Activated T-cell treated with anti-CD3 and anti-CD28 coated beads for 1 hour (primary cell): ENCODE data around the gene TMPRSS3.

Experiments used
- DNase-seq: peaks from one replicate; pipeline ENCODE4 v3.0.0-alpha.2; 2020; ENCODE audit warnings: low read depth

The TMPRSS3 gene

DNA sequence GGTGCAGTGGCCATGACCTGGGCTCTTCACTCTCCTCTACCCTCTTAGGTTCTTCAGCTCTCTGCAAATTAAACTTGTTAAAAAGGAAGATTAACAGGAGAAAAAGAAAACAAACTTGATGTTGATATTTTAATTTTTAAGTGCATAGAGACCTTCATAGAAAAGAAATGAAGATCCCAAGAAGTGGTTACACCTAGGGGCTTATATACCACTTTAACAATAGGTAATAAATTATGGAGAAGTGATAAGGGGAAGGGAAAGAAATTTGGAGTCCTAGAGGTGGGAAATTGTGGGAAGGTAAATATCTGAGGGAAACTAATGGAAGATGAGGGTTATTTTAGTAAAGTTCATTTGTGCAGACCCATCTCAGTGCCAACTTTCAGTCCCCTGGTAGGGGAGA lies 64.2 kb downstream of the TMPRSS3 start:
- no peak for DNase-seq

GRCh38 chr21:42330380-42331371 lies 65.2 kb downstream of the TMPRSS3 start:
- no peak for DNase-seq

- no peak for DNase-seq
These were observed 71.0 kb downstream of the TMPRSS3 start for GRCh38 chr21:42324896-42325295.
